Skeletal muscle tissue (tissue), 4 donors: ENCODE measurements around the gene RBM25. TPM values are rescaled to one million over a fixed set of nuclear protein-coding genes. Genes with fewer than 3 reads are reported as not detected.

Source experiments
- H3K27ac ChIP-seq: one replicate; pipeline ENCODE4 v1.7.0; 2013; ENCODE audit warnings: mild to moderate bottlenecking, low read depth, low read length, inconsistent platforms
- H3K27me3 ChIP-seq, 3 donors: one replicate each; pipeline ENCODE4 v1.7.0; 2013; ENCODE audit warnings: low read length in 3 of 3; ENCODE audit not compliant: control insufficient read depth in 3 of 3, insufficient read depth in 3 of 3
- H3K36me3 ChIP-seq, 3 donors: one replicate each; pipeline ENCODE4 v1.7.0; 2013; ENCODE audit warnings: low read length in 3 of 3; ENCODE audit not compliant: control insufficient read depth in 3 of 3, insufficient read depth in 3 of 3
- H3K4me1 ChIP-seq, 3 donors: one replicate each; pipeline ENCODE4 v1.7.0; 2013; ENCODE audit warnings: low read length in 3 of 3, mild to moderate bottlenecking in 3 of 3; ENCODE audit not compliant: control insufficient read depth in 3 of 3, insufficient read depth in 3 of 3
- H3K4me3 ChIP-seq, 3 donors: one replicate each; pipeline ENCODE4 v1.7.0; 2013; ENCODE audit warnings: low read length in 3 of 3
- H3K9ac ChIP-seq, 3 donors: one replicate each; pipeline ENCODE4 v1.7.0; 2013; ENCODE audit warnings: low read length in 3 of 3, mild to moderate bottlenecking in 3 of 3, moderate library complexity in 2 of 3, low read depth in 1 of 3
- H3K9me3 ChIP-seq, 3 donors: one replicate each; pipeline ENCODE4 v1.7.0; 2013; ENCODE audit warnings: low read length in 3 of 3; ENCODE audit not compliant: control insufficient read depth in 3 of 3
- total RNA-seq: library from RNA; depleted of rRNA; stranded (reverse); fragments of >200 nt; gene quantifications from one replicate; pipeline ENCODE4 v1.2.3, GENCODE V29; 2014
- donor health status: Osteomylitis.

The RBM25 gene
- total RNA-seq, 1 donor from 2014 or later = 19.3 TPM

DNA sequence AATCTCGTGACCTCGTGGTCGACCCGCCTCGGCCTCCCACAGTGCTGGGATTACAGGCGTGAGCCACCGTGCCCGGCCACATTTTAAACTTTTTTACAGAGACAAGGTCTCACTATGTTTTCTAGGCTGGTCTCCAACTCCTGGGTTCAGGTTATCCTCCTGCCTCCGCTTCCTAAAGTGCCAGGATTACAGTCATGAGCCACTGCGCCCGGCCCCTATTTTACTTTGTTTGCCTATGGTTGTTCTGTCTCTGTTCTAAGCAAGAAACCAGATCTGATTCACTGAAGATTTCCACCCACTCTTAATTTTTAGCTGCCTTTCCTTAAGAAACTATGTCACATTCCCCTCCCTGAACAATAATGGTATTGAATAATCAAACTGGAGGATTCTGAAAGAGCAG is 39.1 kb downstream of the RBM25 start:
- H3K27me3 ChIP-seq = no peaks in the 10 kb centered on the region
- H3K4me3 ChIP-seq = no peak overlapping the region
- H3K4me1 ChIP-seq = no peaks in the 10 kb centered on the region
- no peak overlapping the region for H3K27ac ChIP-seq
- H3K9ac ChIP-seq = no peak overlapping the region
- peaks cover 15 to 47% (median 26%) of the 10 kb centered on the region in 3 donors for H3K36me3 ChIP-seq
- no peaks in the 10 kb centered on the region for H3K9me3 ChIP-seq

DNA sequence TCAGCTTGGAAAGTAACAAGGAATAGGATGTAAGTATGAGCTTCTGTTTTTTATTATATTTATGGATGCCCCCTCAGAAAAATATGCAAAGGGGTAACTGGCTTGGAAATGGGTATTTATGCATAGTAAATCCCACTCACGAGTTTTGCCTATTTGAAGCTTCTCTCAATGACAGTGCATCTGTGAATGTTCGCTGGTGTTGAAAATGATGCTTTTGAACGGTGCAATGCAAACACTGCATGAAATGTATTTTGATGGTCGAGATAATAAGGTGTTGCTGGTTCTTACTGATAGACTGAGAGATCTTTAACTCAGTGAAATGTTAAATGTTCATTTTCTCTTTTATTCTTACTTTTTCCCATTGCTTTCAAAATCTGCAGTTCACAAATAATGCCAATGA is 42.0 kb downstream of the RBM25 start:
- Histone ChIP-seq H3K4me3 (no peak overlapping the region), H3K9me3 (no peaks in the 10 kb centered on the region), H3K9ac (no peak overlapping the region), H3K27me3 (no peaks in the 10 kb centered on the region), H3K4me1 (no peaks in the 10 kb centered on the region), H3K36me3 (peaks cover 22 to 65% (median 34%) of the 10 kb centered on the region in 3 donors), H3K27ac (no peak overlapping the region)

- peaks cover 18 to 77% (median 36%) of the 10 kb centered on the region in 3 donors for H3K36me3 ChIP-seq
Observed at GRCh38 chr14:73102806-73103497, 44.6 kb downstream of the RBM25 start.

GRCh38 chr14:73105050-73105449 is 46.7 kb downstream of the RBM25 start:
- Histone ChIP-seq H3K9ac (no peak overlapping the region), H3K36me3 (peaks cover 18 to 76% (median 47%) of the 10 kb centered on the region in 3 donors), H3K27me3 (no peaks in the 10 kb centered on the region), H3K9me3 (no peaks in the 10 kb centered on the region), H3K4me1 (no peaks in the 10 kb centered on the region), H3K4me3 (no peak overlapping the region), H3K27ac (no peak overlapping the region)

More at GRCh38 chr14:73102806-73103497, 44.6 kb downstream of the RBM25 start:
- Histone ChIP-seq H3K4me1 (no peaks in the 10 kb centered on the region), H3K9ac (no peak overlapping the region), H3K9me3 (no peaks in the 10 kb centered on the region), H3K4me3 (no peak overlapping the region), H3K27me3 (no peaks in the 10 kb centered on the region), H3K27ac (no peak overlapping the region)

GRCh38 chr14:73105727-73106126 is 47.4 kb downstream of the RBM25 start:
- Histone ChIP-seq H3K4me1 (no peaks in the 10 kb centered on the region), H3K27me3 (no peaks in the 10 kb centered on the region), H3K36me3 (peaks cover 20 to 76% (median 47%) of the 10 kb centered on the region in 3 donors), H3K4me3 (no peak overlapping the region), H3K9me3 (no peaks in the 10 kb centered on the region), H3K27ac (no peak overlapping the region), H3K9ac (no peak overlapping the region)

- Histone ChIP-seq H3K4me3 (no peak overlapping the region), H3K9me3 (no peaks in the 10 kb centered on the region), H3K36me3 (peaks cover 14 to 55% (median 39%) of the 10 kb centered on the region in 3 donors), H3K27me3 (no peaks in the 10 kb centered on the region), H3K27ac (no peak overlapping the region), H3K4me1 (no peaks in the 10 kb centered on the region), H3K9ac (no peak overlapping the region)
Observed at GRCh38 chr14:73116079-73116665, 57.8 kb downstream of the RBM25 start.

- Histone ChIP-seq H3K4me1 (no peaks in the 10 kb centered on the region), H3K4me3 (no peak overlapping the region), H3K27ac (no peak overlapping the region), H3K9ac (no peak overlapping the region), H3K36me3 (peaks cover 9 to 23% (median 20%) of the 10 kb centered on the region in 3 donors), H3K27me3 (no peaks in the 10 kb centered on the region), H3K9me3 (no peaks in the 10 kb centered on the region)
Observed at GRCh38 chr14:73124180-73124894, 66.0 kb downstream of the RBM25 start.

GRCh38 chr14:73125169-73125588 is 66.8 kb downstream of the RBM25 start:
- Histone ChIP-seq H3K9ac (no peak overlapping the region), H3K4me1 (no peaks in the 10 kb centered on the region), H3K9me3 (no peaks in the 10 kb centered on the region), H3K36me3 (peaks cover 9 to 17% (median 13%) of the 10 kb centered on the region in 3 donors), H3K4me3 (no peak overlapping the region), H3K27me3 (no peaks in the 10 kb centered on the region), H3K27ac (no peak overlapping the region)

- Histone ChIP-seq H3K4me1 (no peaks in the 10 kb centered on the region), H3K9me3 (no peaks in the 10 kb centered on the region), H3K4me3 (no peak overlapping the region), H3K27me3 (no peaks in the 10 kb centered on the region), H3K36me3 (peaks cover 8 to 13% (median 10%) of the 10 kb centered on the region in 3 donors), H3K9ac (no peak overlapping the region), H3K27ac (no peak overlapping the region)
Observed at GRCh38 chr14:73125746-73126145, 67.4 kb downstream of the RBM25 start.

- H3K27me3 ChIP-seq = no peaks in the 10 kb centered on the region
- H3K9ac ChIP-seq = no peak overlapping the region
- peaks cover 14 to 17% (median 16%) of the 10 kb centered on the region in 3 donors for H3K4me1 ChIP-seq
- H3K4me3 ChIP-seq = no peak overlapping the region
- no peaks in the 10 kb centered on the region for H3K36me3 ChIP-seq
- no peaks in the 10 kb centered on the region for H3K9me3 ChIP-seq
- H3K27ac ChIP-seq = no peak overlapping the region
Observed at GRCh38 chr14:73133795-73134194, 75.5 kb downstream of the RBM25 start.
